Spinal cord (tissue), 10 donors: ENCODE data around the gene ZBP1. TPM values are rescaled to one million over a fixed set of nuclear protein-coding genes. Genes with fewer than 3 reads are reported as not detected.

Experiments used
- DNase-seq, 6 donors: peaks; one replicate each; pipeline versions ENCODE4 v3.0.0 to v3.0.0-alpha.2; 2013 to 2015; ENCODE audit warnings: low spot score in 6 of 6, low read depth in 4 of 6
- H3K27ac ChIP-seq: one replicate; pipeline ENCODE4 v1.5.1; 2013; ENCODE audit warnings: low read depth, low read length, control low read depth
- H3K27me3 ChIP-seq: one replicate; pipeline ENCODE4 v1.6.1; 2013; ENCODE audit warnings: low read length; ENCODE audit not compliant: control insufficient read depth, insufficient read depth
- H3K36me3 ChIP-seq: one replicate; pipeline ENCODE4 v1.6.1; 2013; ENCODE audit warnings: low read length; ENCODE audit not compliant: control insufficient read depth, insufficient read depth
- H3K4me1 ChIP-seq: one replicate; pipeline ENCODE4 v1.6.1; 2013; ENCODE audit warnings: low read length; ENCODE audit not compliant: control insufficient read depth, insufficient read depth
- H3K4me3 ChIP-seq: one replicate; pipeline ENCODE4 v1.5.1; 2013; ENCODE audit warnings: low read depth, low read length, control low read depth
- H3K9me3 ChIP-seq: one replicate; pipeline ENCODE4 v1.6.1; 2013; ENCODE audit warnings: low read length; ENCODE audit not compliant: control insufficient read depth, insufficient read depth
- WGBS: methylation state at CpG from one replicate; pipeline ENCODE4 v1.1.5; 2013; ENCODE audit warnings: missing lambda C conversion rate; ENCODE audit not compliant: insufficient coverage; 5-methylcytosine and 5-hydroxymethylcytosine counted together
- long read RNA-seq, 4 donors: transcript quantifications; one replicate each; lab custom pipeline, GENCODE V29; 2026
- polyA plus RNA-seq, 2 donors: library from polyadenylated mRNA; unstranded; fragments of 120-200 nt; gene quantifications; one replicate each; pipeline ENCODE4 v1.2.1, GENCODE V29; 2013; ENCODE audit not compliant: insufficient read length in 2 of 2
- total RNA-seq, 2 donors: library from RNA; depleted of rRNA in 1 of 2; stranded (reverse); fragments of 120-200 nt in 1 of 2; fragments of >200 nt in 1 of 2; gene quantifications; one replicate each; pipeline versions ENCODE4 v1.2.3 to v1.2.4, GENCODE V29; 2013 to 2014
- donor health status: healthy.

The ZBP1 gene
- total RNA-seq (under 1 TPM; 0.06 to 0.20 TPM), polyA plus RNA-seq (under 1 TPM in 1 of 2 donors, not detected in 1; 0.14 TPM)
- long read RNA-seq, donor 1, result 0 reads
- long read RNA-seq, donor 2, result 0 reads
- long read RNA-seq, donor 3, result 0 reads
- long read RNA-seq, donor 4, result 0 reads

- Histone ChIP-seq H3K4me1 (no peaks in the 10 kb centered on the region), H3K36me3 (no peaks in the 10 kb centered on the region), H3K27ac (no peak within 1 kb of the TSS), H3K27me3 (no peaks in the 10 kb centered on the region), H3K4me3 (no peak within 1 kb of the TSS), H3K9me3 (no peaks in the 10 kb centered on the region)
- no peak for DNase-seq
- 85% methylated on average over 10 of the region's 18 CpGs for WGBS
Measured at GRCh38 chr20:57620274-57620990, at the start of gene ZBP1. Gene ZBP1, minus strand, starts transcription at chr20:57620426. Its CDS starts 131 bp downstream, at chr20:57620295.

GRCh38 chr20:57669632-57670031 lies 49.4 kb upstream of the ZBP1 start:
- H3K4me1 ChIP-seq, result peaks cover 41% of the 10 kb centered on the region
- H3K36me3 ChIP-seq, result peaks cover 2% of the 10 kb centered on the region
- DNase-seq, result no peak
- no peak overlapping the region for H3K27ac ChIP-seq
- H3K27me3 ChIP-seq, result no peaks in the 10 kb centered on the region
- WGBS, result 84% methylated on average over 6 of the region's 8 CpGs
- no peak overlapping the region for H3K4me3 ChIP-seq
- no peaks in the 10 kb centered on the region for H3K9me3 ChIP-seq

GRCh38 chr20:57667924-57668782 lies 47.9 kb upstream of the ZBP1 start:
- DNase-seq, result no peak
- 77% methylated on average over 18 of the region's 18 CpGs for WGBS
- Histone ChIP-seq H3K27me3 (no peaks in the 10 kb centered on the region), H3K36me3 (peaks cover 9% of the 10 kb centered on the region), H3K9me3 (no peaks in the 10 kb centered on the region), H3K27ac (no peak overlapping the region), H3K4me1 (peaks cover 46% of the 10 kb centered on the region), H3K4me3 (no peak overlapping the region)

GRCh38 chr20:57667388-57667787 lies 47.2 kb upstream of the ZBP1 start:
- Histone ChIP-seq H3K27ac (no peak overlapping the region), H3K36me3 (peaks cover 9% of the 10 kb centered on the region), H3K27me3 (no peaks in the 10 kb centered on the region), H3K9me3 (no peaks in the 10 kb centered on the region), H3K4me3 (no peak overlapping the region), H3K4me1 (peaks cover 46% of the 10 kb centered on the region)
- 72% methylated on average over 14 of the region's 16 CpGs for WGBS
- DNase-seq, result no peak

GRCh38 chr20:57666834-57667157 lies 46.6 kb upstream of the ZBP1 start:
- Histone ChIP-seq H3K4me3 (no peak overlapping the region), H3K27me3 (no peaks in the 10 kb centered on the region), H3K36me3 (peaks cover 9% of the 10 kb centered on the region), H3K9me3 (no peaks in the 10 kb centered on the region), H3K4me1 (peaks cover 47% of the 10 kb centered on the region), H3K27ac (no peak overlapping the region)
- 85% methylated on average over 13 of the region's 13 CpGs for WGBS
- DNase-seq, result no peak

GRCh38 chr20:57666106-57666833 lies 46.0 kb upstream of the ZBP1 start:
- Histone ChIP-seq H3K27me3 (no peaks in the 10 kb centered on the region), H3K27ac (no peak overlapping the region), H3K4me3 (no peak overlapping the region), H3K36me3 (peaks cover 10% of the 10 kb centered on the region), H3K4me1 (peaks cover 48% of the 10 kb centered on the region), H3K9me3 (no peaks in the 10 kb centered on the region)
- 76% methylated on average over 19 of the region's 21 CpGs for WGBS
- DNase-seq, result no peak

GRCh38 chr20:57665589-57665971 lies 45.4 kb upstream of the ZBP1 start:
- DNase-seq, result no peak
- H3K36me3 ChIP-seq, result peaks cover 12% of the 10 kb centered on the region
- peaks cover 55% of the 10 kb centered on the region for H3K4me1 ChIP-seq
- no peaks in the 10 kb centered on the region for H3K27me3 ChIP-seq
- H3K9me3 ChIP-seq, result no peaks in the 10 kb centered on the region
- H3K27ac ChIP-seq, result no peak overlapping the region
- WGBS, result 74% methylated on average over 7 of the region's 8 CpGs
- H3K4me3 ChIP-seq, result no peak overlapping the region

- 93% methylated on average over 5 of the region's 14 CpGs for WGBS
- no peaks in the 10 kb centered on the region for H3K27me3 ChIP-seq
- H3K4me1 ChIP-seq, result peaks cover 55% of the 10 kb centered on the region
- no peak for DNase-seq
- no peak overlapping the region for H3K27ac ChIP-seq
- no peak overlapping the region for H3K4me3 ChIP-seq
- H3K36me3 ChIP-seq, result peaks cover 16% of the 10 kb centered on the region
- no peaks in the 10 kb centered on the region for H3K9me3 ChIP-seq
Measured at GRCh38 chr20:57664924-57665588, 44.8 kb upstream of the ZBP1 start.

GRCh38 chr20:57664476-57664875 lies 44.2 kb upstream of the ZBP1 start:
- WGBS, result 88% methylated on average over 16 of the region's 20 CpGs
- H3K9me3 ChIP-seq, result no peaks in the 10 kb centered on the region
- no peak overlapping the region for H3K4me3 ChIP-seq
- H3K36me3 ChIP-seq, result peaks cover 21% of the 10 kb centered on the region
- no peaks in the 10 kb centered on the region for H3K27me3 ChIP-seq
- no peak overlapping the region for H3K27ac ChIP-seq
- no peak for DNase-seq
- H3K4me1 ChIP-seq, result peaks cover 61% of the 10 kb centered on the region
